Activated CD4-positive, alpha-beta memory T cell treated with anti-CD3 and anti-CD28 coated beads, Interleukin-2, amount 10 ng/mL, durations not matched to agents 7 days and 5 days (primary cell): Measurements from ENCODE around the gene ATP6V0A4. TPM values are rescaled to one million over a fixed set of nuclear protein-coding genes. Genes with fewer than 3 reads are reported as not detected.
A peak's percentile ranks its signal among the peaks of the same experiment; 100 is the strongest.

Experiments used
- CTCF ChIA-PET: fragments of 350-600 bp; sonication (Branson Sonifier 250); formaldehyde crosslinking; loops from one replicate; lab custom pipeline; 2021; ENCODE audit warnings: antibody characterized with exemption, inconsistent platforms; lab: Charles Lee
- POLR2A ChIA-PET: fragments of 350-600 bp; sonication (Branson Sonifier 250); formaldehyde crosslinking; loops from one replicate; lab custom pipeline; 2021; ENCODE audit warnings: antibody characterized with exemption; lab: Charles Lee
- DNase-seq: peaks from one replicate; pipeline ENCODE4 v3.0.0-alpha.2; 2020
- H3K27ac Mint-ChIP-seq: one replicate; pipeline ENCODE4 v1.8.0; 2021; ENCODE audit warnings: mild to moderate bottlenecking, mixed read lengths
- H3K27me3 Mint-ChIP-seq: one replicate; pipeline ENCODE4 v1.8.0; 2021; ENCODE audit warnings: mixed read lengths
- H3K36me3 Mint-ChIP-seq: one replicate; pipeline ENCODE4 v1.8.0; 2021; ENCODE audit warnings: low read depth, mixed read lengths
- H3K4me1 Mint-ChIP-seq: one replicate; pipeline ENCODE4 v1.8.0; 2021; ENCODE audit warnings: mixed read lengths
- H3K4me3 Mint-ChIP-seq: one replicate; pipeline ENCODE4 v1.8.0; 2021; ENCODE audit warnings: mild to moderate bottlenecking, mixed read lengths
- H3K9me3 Mint-ChIP-seq: one replicate; pipeline ENCODE4 v1.8.0; 2021; ENCODE audit warnings: mixed read lengths
- total RNA-seq, 2 experiments: library from RNA; stranded (reverse); gene quantifications; one replicate each; pipeline ENCODE4 v1.2.3, GENCODE V29; 2021

The ATP6V0A4 gene
- total RNA-seq, 2 experiments from 2014 or later: 0.23 TPM; not detected in 1

DNA sequence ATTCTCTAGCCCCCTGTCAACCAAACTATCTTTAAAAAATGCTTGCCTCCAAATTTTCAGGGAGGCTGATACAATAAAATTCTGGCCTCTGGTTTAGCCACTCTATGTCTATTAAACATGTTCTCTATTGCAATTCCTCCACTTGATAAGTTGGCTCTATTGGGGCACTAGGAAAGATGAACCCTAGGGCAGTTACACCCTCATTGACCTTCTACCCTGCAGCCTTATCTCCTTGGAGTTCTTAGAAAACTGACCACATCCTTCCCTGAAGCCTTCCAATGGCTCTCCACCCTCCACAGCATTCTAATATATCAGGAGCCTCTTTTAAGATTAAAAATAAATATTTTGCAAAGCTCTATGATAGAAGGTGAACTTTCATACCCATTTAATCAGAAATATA is 127.4 kb downstream of the ATP6V0A4 start:
- H3K4me3 Mint-ChIP-seq: no peak overlapping the region
- POLR2A ChIA-PET: no interaction called here
- peaks cover 32% of the 10 kb centered on the region for H3K4me1 Mint-ChIP-seq
- H3K36me3 Mint-ChIP-seq: peaks cover 6% of the 10 kb centered on the region
- no peak for DNase-seq
- CTCF ChIA-PET: no interaction called here
- peaks cover 16% of the 10 kb centered on the region for H3K9me3 Mint-ChIP-seq
- H3K27ac Mint-ChIP-seq: no peak overlapping the region
- H3K27me3 Mint-ChIP-seq: peaks cover 17% of the 10 kb centered on the region

DNA sequence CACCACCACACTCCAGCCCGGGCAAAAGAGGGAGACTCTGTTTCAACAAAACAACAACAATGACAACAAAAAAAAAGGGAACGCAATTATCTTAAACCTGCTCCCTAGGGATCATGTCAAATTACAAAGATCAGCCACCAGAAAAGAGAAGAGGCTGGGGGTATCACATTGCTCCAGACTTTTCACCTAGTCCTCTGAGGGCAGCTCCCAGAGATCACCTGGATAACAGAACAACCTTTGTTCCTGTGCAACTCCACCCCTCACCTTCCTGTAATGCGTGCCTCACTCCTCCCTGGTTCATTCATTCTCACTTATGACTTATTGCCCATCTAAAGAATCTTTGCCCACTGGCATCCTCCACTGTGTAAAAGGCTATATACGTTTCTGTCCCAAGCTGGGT is 128.6 kb downstream of the ATP6V0A4 start:
- CTCF ChIA-PET: no interaction called here
- peaks cover 25% of the 10 kb centered on the region for H3K27me3 Mint-ChIP-seq

GRCh38 chr7:138668946-138669345 is 129.1 kb downstream of the ATP6V0A4 start:
- Mint-ChIP-seq H3K27me3 (peaks cover 29% of the 10 kb centered on the region), H3K27ac (no peak overlapping the region), H3K4me1 (peaks cover 36% of the 10 kb centered on the region), H3K36me3 (peaks cover 6% of the 10 kb centered on the region), H3K4me3 (no peak overlapping the region), H3K9me3 (peaks cover 16% of the 10 kb centered on the region)
- ChIA-PET POLR2A (no interaction called here), CTCF (no interaction called here)
- DNase-seq: no peak

More for the DNA sequence above, 128.6 kb downstream of the ATP6V0A4 start:
- Mint-ChIP-seq H3K9me3 (peaks cover 16% of the 10 kb centered on the region), H3K27ac (no peak overlapping the region), H3K4me3 (no peak overlapping the region), H3K36me3 (peaks cover 6% of the 10 kb centered on the region), H3K4me1 (peaks cover 35% of the 10 kb centered on the region)
- POLR2A ChIA-PET: no interaction called here
- no peak for DNase-seq

DNA sequence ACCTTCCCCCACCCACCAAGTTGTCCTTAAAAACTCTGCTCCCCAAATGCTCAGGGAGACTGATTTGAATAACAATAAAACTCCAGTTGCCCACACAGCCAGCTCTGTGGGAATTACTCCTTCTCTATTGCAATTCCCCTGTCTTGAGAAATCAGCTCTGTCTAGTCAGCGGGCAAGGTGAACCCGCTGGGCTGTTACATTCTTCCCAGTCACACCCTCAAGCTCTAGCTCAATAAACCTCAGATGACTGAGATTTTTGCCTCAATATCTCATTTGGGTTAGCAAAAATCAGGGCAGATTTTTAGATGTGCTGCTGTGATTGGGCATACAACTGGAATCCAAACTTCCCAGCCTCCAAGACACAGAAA is 129.8 kb downstream of the ATP6V0A4 start:
- Mint-ChIP-seq H3K36me3 (peaks cover 6% of the 10 kb centered on the region), H3K9me3 (peaks cover 16% of the 10 kb centered on the region), H3K27me3 (peaks cover 35% of the 10 kb centered on the region), H3K4me3 (no peak overlapping the region), H3K4me1 (peaks cover 38% of the 10 kb centered on the region), H3K27ac (no peak overlapping the region)
- POLR2A ChIA-PET: no interaction called here
- no peak for DNase-seq
- CTCF ChIA-PET: no interaction called here

- peaks cover 38% of the 10 kb centered on the region for H3K4me1 Mint-ChIP-seq
- peak; percentile 17 for DNase-seq
- H3K4me3 Mint-ChIP-seq: no peak overlapping the region
- H3K27ac Mint-ChIP-seq: no peak overlapping the region
- ChIA-PET POLR2A (no interaction called here), CTCF (no interaction called here)
- H3K36me3 Mint-ChIP-seq: peaks cover 6% of the 10 kb centered on the region
- H3K9me3 Mint-ChIP-seq: peaks cover 16% of the 10 kb centered on the region
- H3K27me3 Mint-ChIP-seq: peaks cover 39% of the 10 kb centered on the region
Measured at GRCh38 chr7:138667535-138668228, 130.3 kb downstream of the ATP6V0A4 start.

DNA sequence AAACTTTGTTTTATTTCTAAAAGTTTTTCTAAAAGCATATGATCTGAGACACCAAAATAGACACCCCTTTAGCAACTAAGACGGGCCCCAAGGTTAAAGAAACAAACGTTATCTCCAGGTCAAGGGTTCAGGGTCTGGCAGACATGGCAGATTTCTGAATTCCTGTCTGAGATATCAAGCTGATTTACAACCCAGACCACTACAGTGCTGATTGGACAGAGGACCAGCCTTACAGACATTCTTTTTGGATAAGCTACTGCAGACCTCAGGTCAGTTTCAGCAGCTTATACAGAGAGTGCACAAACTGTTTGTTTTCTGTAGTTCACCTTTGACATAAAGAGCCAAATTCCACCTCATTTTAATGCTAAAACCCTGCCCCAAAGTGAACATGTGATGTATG is 131.6 kb downstream of the ATP6V0A4 start:
- Mint-ChIP-seq H3K27me3 (peaks cover 48% of the 10 kb centered on the region), H3K4me3 (no peak overlapping the region), H3K9me3 (peaks cover 13% of the 10 kb centered on the region), H3K4me1 (peaks cover 38% of the 10 kb centered on the region), H3K36me3 (peaks cover 6% of the 10 kb centered on the region), H3K27ac (no peak overlapping the region)
- POLR2A ChIA-PET: no interaction called here
- CTCF ChIA-PET: interaction anchor here (1.9 kb wide), 1 partner anchor 72 kb away, joined by 7 read pairs; no protein-coding TSS in a partner anchor
- no peak for DNase-seq

DNA sequence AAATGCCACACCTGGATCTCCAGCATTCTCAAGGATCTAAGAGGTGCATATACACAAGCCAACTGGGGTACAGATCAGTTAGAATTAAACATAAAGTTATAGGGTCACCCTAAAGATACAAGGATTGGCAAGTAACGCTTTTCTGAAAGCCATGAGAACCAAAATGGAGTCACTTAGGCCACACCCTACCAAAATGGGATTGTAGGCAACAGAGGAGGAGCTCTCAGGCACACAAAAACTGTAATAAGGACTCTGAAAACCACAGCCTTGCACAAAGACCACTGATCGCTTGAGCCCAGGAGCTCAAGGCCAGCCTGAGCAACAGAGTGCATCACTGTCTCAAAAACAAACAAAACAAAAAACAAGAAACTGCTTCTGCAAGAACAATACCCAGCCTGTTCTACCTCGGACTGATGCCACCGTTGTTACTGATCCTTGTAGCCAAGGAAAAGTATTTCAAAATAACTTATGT is 132.3 kb downstream of the ATP6V0A4 start:
- peaks cover 32% of the 10 kb centered on the region for H3K4me1 Mint-ChIP-seq
- no peak for DNase-seq
- no peak overlapping the region for H3K4me3 Mint-ChIP-seq
- H3K27me3 Mint-ChIP-seq: peaks cover 49% of the 10 kb centered on the region
- no peak overlapping the region for H3K27ac Mint-ChIP-seq
- peaks cover 10% of the 10 kb centered on the region for H3K9me3 Mint-ChIP-seq
- CTCF ChIA-PET: interaction anchor here (1.9 kb wide), 1 partner anchor 73 kb away, joined by 7 read pairs; no protein-coding TSS in a partner anchor
- POLR2A ChIA-PET: no interaction called here
- peaks cover 5% of the 10 kb centered on the region for H3K36me3 Mint-ChIP-seq

DNA sequence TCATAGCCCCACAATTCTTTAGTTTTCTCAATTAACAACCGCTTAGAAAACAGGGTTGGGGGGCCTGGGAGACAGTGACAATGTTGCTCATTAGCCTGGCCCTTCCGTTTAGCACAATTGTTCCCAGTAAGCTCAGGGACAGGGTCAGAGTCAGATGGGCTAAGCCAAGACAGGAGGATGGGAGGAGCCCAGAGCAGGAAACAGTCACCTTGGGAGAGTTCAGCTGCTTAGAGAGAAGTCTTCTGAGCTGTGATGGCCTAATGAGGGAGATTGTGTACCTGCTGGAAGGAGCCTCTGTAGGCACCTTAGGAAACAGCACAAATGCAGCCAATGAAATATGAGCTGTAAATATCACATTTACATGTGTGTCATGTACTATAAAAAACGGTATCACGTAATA is 132.7 kb downstream of the ATP6V0A4 start:
- ChIA-PET POLR2A (no interaction called here), CTCF (interaction anchor here (1.9 kb wide), 1 partner anchor 73 kb away, joined by 7 read pairs; no protein-coding TSS in a partner anchor)
- H3K9me3 Mint-ChIP-seq: peaks cover 5% of the 10 kb centered on the region
- no peak for DNase-seq
- H3K36me3 Mint-ChIP-seq: peaks cover under 1% of the 10 kb centered on the region
- H3K4me1 Mint-ChIP-seq: peaks cover 28% of the 10 kb centered on the region
- no peak overlapping the region for H3K4me3 Mint-ChIP-seq
- H3K27me3 Mint-ChIP-seq: peaks cover 46% of the 10 kb centered on the region
- no peak overlapping the region for H3K27ac Mint-ChIP-seq

GRCh38 chr7:138663725-138664710 is 134.0 kb downstream of the ATP6V0A4 start:
- Mint-ChIP-seq H3K36me3 (no peaks in the 10 kb centered on the region), H3K27ac (no peak overlapping the region), H3K4me1 (peaks cover 21% of the 10 kb centered on the region), H3K9me3 (no peaks in the 10 kb centered on the region), H3K4me3 (peak overlapping the region; percentile 41), H3K27me3 (peaks cover 47% of the 10 kb centered on the region)
- DNase-seq: no peak
- ChIA-PET CTCF (no interaction called here), POLR2A (no interaction called here)

DNA sequence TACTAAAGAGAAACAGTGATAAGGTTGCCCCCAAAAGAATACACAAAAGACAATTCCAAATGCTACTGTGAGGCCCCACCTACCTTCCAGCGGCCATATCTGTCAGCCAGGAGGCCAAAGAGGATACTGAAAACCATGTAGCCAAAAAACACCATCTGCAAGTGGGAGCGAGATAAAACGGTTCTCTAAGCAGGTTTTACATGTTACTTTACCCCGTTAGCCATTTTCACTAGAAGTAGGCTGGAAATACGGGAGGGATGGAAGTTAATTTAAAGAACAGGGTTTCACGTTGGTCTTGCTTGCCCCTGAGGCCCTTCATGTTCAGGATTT is 135.0 kb downstream of the ATP6V0A4 start:
- Mint-ChIP-seq H3K4me3 (no peak overlapping the region), H3K27me3 (peaks cover 45% of the 10 kb centered on the region), H3K27ac (no peak overlapping the region), H3K36me3 (no peaks in the 10 kb centered on the region), H3K9me3 (no peaks in the 10 kb centered on the region), H3K4me1 (peaks cover 13% of the 10 kb centered on the region)
- ChIA-PET POLR2A (no interaction called here), CTCF (no interaction called here)
- no peak for DNase-seq

DNA sequence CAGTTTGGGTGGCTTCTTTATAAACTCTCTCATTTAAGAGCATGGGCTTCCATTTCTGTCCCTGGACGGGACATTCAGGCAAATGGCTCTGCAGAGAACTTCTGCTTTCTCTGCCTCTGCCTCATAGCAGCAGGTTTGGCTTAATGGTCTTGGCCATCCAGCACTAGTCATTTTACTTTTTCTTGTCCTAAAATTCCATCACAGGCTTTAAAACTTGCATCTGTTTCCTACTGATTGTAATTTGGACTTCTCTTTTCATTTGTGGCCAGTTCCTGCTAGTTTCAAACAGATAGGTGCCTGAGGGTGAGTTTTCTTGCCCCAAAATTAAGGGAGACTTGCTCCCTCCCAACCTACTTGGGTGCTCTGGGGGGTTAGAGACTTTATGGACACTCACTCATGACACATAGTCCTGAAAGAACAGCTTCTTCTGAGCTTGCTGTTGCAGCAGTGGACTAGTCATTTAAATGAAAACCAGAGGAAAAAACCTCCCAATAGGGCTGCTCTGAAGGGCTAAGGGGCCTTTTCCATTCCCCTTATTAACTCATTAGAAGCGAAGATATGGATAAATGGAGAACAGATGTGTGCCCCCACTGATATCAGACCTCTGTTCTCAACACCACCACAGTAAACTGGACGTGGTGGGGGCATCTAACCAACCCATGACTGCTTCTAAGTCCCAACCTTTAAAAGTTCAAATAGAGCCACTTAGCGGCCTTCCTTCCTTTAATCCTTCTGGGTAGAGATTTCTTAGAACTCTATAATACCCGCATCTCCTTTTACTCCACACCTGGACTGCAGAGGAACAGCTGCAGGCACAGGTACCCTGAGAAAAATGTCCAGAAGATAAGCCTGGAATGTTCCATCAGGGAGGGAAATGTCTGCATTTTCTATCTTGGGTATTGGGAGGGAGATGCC is 135.7 kb downstream of the ATP6V0A4 start:
- DNase-seq: no peak
- peaks cover 43% of the 10 kb centered on the region for H3K27me3 Mint-ChIP-seq
- H3K27ac Mint-ChIP-seq: no peak overlapping the region
- no peaks in the 10 kb centered on the region for H3K36me3 Mint-ChIP-seq
- H3K4me3 Mint-ChIP-seq: no peak overlapping the region
- no peaks in the 10 kb centered on the region for H3K9me3 Mint-ChIP-seq
- CTCF ChIA-PET: no interaction called here
- POLR2A ChIA-PET: no interaction called here
- H3K4me1 Mint-ChIP-seq: peaks cover 7% of the 10 kb centered on the region

GRCh38 chr7:138661069-138661635 is 136.8 kb downstream of the ATP6V0A4 start:
- POLR2A ChIA-PET: no interaction called here
- Mint-ChIP-seq H3K27me3 (peaks cover 38% of the 10 kb centered on the region), H3K36me3 (no peaks in the 10 kb centered on the region), H3K27ac (no peak overlapping the region), H3K9me3 (no peaks in the 10 kb centered on the region), H3K4me1 (peaks cover 5% of the 10 kb centered on the region), H3K4me3 (no peak overlapping the region)
- CTCF ChIA-PET: no interaction called here
- DNase-seq: no peak
